Panc1 (cell line): ENCODE data around the gene ZMIZ2. TPM values are rescaled to one million over a fixed set of nuclear protein-coding genes. Genes with fewer than 3 reads are reported as not detected.

ENCODE experiments used
- ATAC-seq: fragments of 200-7000 bp; cut with Tn5 transposase; 2 replicates; pipeline ENCODE4 v1.9.1; 2020; ENCODE audit warnings: mild to moderate bottlenecking, moderate library complexity
- BruUV-seq: library from RNA; stranded (reverse); fragments of 400-500 nt; replicated peaks from 2 replicates; lab custom pipeline; 2021; lab: Mats Ljungman, UMichigan
- CTCF ChIA-PET: fragments of 300-600 bp; sonication (Branson Sonifier 250); formaldehyde crosslinking; loops from one replicate; lab custom pipeline; 2022; ENCODE audit warnings: antibody characterized with exemption; lab: Charles Lee
- POLR2A ChIA-PET: fragments of 300-600 bp; sonication (Branson Sonifier 250); formaldehyde crosslinking; loops from one replicate; lab custom pipeline; 2022; ENCODE audit warnings: antibody characterized with exemption; lab: Charles Lee
- DNase-seq: peaks from one replicate; pipeline ENCODE4 v3.0.0-alpha.2; 2010; ENCODE audit warnings: low read depth, low spot score
- H3K27ac ChIP-seq: 2 replicates; pipeline ENCODE4 v1.5.1; 2011; ENCODE audit warnings: mild to moderate bottlenecking, low read length, inconsistent platforms
- H3K27me3 ChIP-seq: fragments of 200-500 bp; sonication (Bioruptor generic); 2 replicates; pipeline ENCODE4 v1.6.0; 2014; ENCODE audit warnings: low read length, inconsistent platforms; ENCODE audit not compliant: control insufficient read depth, insufficient read depth
- H3K36me3 ChIP-seq: fragments of 200-500 bp; sonication (Bioruptor generic); 2 replicates; pipeline ENCODE4 v1.5.1; 2014; ENCODE audit warnings: inconsistent platforms, mild to moderate bottlenecking, low read length, moderate library complexity; ENCODE audit not compliant: control insufficient read depth, insufficient read depth
- H3K4me1 ChIP-seq: 2 replicates; pipeline ENCODE4 v1.5.1; 2011; ENCODE audit warnings: inconsistent platforms, mild to moderate bottlenecking, low read length, moderate library complexity; ENCODE audit not compliant: control insufficient read depth, insufficient read depth
- H3K4me3 ChIP-seq, 2 experiments: 2 replicates each; pipeline ENCODE4 v1.5.1; 2011 to 2012; ENCODE audit warnings: low read depth in 2 of 2, low read length in 2 of 2, mild to moderate bottlenecking in 2 of 2, inconsistent platforms in 1 of 2, moderate library complexity in 1 of 2
- H3K9me3 ChIP-seq: fragments of 200-500 bp; sonication (Bioruptor generic); 2 replicates; pipeline ENCODE4 v1.5.1; 2014; ENCODE audit warnings: low read depth, mild to moderate bottlenecking, inconsistent platforms, low read length, moderate library complexity; ENCODE audit not compliant: control insufficient read depth, insufficient read depth
- POLR2AphosphoS5 ChIP-seq: IDR thresholded peaks from 2 replicates; pipeline ENCODE4 v1.6.1; 2012; ENCODE audit warnings: mild to moderate bottlenecking, low read depth, low read length, moderate library complexity
- SIN3A ChIP-seq: IDR thresholded peaks from 2 replicates; pipeline ENCODE4 v1.6.1; 2012; ENCODE audit warnings: low read depth, mild to moderate bottlenecking, low read length, moderate library complexity, borderline replicate concordance; ENCODE audit not compliant: insufficient read depth
- TCF7L2 ChIP-seq: IDR thresholded peaks from 2 replicates; pipeline ENCODE4 v1.6.1; 2011; ENCODE audit warnings: mild to moderate bottlenecking, low read depth, low read length, inconsistent platforms
- in situ Hi-C: cut with HindIII; loops from 2 replicates; pipeline ENCODE4 v1.10.0; 2016; ENCODE audit warnings: low sequenced_read_pairs, low pct_unique_long_range_greater_than_20kb
- intact Hi-C: fragments of 100-400 bp; cut with micrococcal nuclease; formaldehyde crosslinking; loops from one replicate; pipeline ENCODE4 v1.10.0; 2022; ENCODE audit not compliant: unreplicated experiment
- total RNA-seq: library from RNA; stranded (reverse); gene quantifications from one replicate; pipeline ENCODE4 v1.2.1, GENCODE V29; 2021; ENCODE audit not compliant: unreplicated experiment
- TF ChIP-seq, protein P1 (sequence below): fragments of 450-650 bp; IDR thresholded peaks from 2 replicates; pipeline ENCODE4 v1.5.1; 2017; ENCODE audit warnings: mild to moderate bottlenecking
- TF ChIP-seq, protein P2 (sequence below), 2 experiments: IDR thresholded peaks; 2 replicates each; pipeline ENCODE4 v1.6.1; 2011 to 2012; ENCODE audit warnings: low read depth in 2 of 2, control low read depth in 1 of 2, low read length in 1 of 2, mild to moderate bottlenecking in 1 of 2, moderate library complexity in 1 of 2; ENCODE audit not compliant: insufficient read depth in 1 of 2

The ZMIZ2 gene
- total RNA-seq, 1 experiment from 2014 or later = 137 TPM

DNA sequence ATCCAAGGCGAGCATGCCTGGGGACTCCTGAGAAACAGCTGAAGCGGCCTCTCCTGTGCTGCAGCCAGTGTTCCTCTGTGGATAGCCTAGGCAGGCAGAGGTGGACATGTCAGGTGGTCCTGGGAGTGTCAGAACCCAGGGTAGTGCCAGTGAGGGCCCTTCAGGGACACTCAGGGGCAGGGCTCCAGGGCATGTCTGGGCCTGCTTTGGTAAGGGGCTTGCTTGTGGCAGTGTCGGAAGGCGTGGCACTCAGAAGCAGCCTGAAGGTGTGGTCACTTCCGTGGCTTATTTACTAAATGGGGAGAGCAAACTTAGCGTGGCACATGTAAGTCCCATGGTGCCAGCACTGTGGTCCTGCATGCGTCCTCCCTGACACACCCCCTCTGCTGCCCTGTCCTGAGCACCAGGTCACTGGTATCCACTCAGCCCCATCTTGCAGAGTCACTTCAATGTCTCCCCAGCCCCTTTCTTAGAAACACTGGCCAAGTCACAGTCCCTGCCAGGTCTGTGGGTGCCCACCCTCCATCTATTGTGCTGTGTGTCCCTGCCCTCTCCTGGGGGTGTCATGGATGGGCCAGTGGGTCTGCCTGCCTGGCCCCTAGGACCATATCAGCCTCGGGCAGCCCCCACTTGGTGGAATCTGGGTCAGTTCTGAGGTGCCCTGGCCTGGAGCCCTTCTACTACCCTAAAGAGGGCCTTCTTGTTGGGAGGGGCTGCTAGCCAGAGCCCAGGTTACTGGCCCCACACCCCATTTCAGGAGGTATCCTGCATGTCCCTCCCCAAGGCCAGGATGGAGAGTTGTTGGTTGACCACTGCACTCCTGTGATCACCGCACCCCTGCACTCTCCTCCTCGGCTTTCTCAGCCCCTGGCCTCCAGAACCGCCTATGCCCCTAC is 6.4 kb downstream of the ZMIZ2 start:
- H3K4me3 ChIP-seq = no peak overlapping the region
- DNase-seq = no peak
- BruUV-seq = no TSS peak
- H3K27me3 ChIP-seq = no peaks in the 10 kb centered on the region
- intact Hi-C loops = loop anchor here (5.0 kb wide), 1 partner anchor 168 kb away; no protein-coding TSS in a partner anchor
- no peak overlapping the region for H3K27ac ChIP-seq
- in situ Hi-C loops = no loop called here
- peaks cover 19% of the 10 kb centered on the region for H3K4me1 ChIP-seq
- no peak for TF ChIP-seq TCF7L2
- TF ChIP-seq, protein P1, sequence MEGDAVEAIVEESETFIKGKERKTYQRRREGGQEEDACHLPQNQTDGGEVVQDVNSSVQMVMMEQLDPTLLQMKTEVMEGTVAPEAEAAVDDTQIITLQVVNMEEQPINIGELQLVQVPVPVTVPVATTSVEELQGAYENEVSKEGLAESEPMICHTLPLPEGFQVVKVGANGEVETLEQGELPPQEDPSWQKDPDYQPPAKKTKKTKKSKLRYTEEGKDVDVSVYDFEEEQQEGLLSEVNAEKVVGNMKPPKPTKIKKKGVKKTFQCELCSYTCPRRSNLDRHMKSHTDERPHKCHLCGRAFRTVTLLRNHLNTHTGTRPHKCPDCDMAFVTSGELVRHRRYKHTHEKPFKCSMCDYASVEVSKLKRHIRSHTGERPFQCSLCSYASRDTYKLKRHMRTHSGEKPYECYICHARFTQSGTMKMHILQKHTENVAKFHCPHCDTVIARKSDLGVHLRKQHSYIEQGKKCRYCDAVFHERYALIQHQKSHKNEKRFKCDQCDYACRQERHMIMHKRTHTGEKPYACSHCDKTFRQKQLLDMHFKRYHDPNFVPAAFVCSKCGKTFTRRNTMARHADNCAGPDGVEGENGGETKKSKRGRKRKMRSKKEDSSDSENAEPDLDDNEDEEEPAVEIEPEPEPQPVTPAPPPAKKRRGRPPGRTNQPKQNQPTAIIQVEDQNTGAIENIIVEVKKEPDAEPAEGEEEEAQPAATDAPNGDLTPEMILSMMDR = no peak
- TF ChIP-seq, protein P2, sequence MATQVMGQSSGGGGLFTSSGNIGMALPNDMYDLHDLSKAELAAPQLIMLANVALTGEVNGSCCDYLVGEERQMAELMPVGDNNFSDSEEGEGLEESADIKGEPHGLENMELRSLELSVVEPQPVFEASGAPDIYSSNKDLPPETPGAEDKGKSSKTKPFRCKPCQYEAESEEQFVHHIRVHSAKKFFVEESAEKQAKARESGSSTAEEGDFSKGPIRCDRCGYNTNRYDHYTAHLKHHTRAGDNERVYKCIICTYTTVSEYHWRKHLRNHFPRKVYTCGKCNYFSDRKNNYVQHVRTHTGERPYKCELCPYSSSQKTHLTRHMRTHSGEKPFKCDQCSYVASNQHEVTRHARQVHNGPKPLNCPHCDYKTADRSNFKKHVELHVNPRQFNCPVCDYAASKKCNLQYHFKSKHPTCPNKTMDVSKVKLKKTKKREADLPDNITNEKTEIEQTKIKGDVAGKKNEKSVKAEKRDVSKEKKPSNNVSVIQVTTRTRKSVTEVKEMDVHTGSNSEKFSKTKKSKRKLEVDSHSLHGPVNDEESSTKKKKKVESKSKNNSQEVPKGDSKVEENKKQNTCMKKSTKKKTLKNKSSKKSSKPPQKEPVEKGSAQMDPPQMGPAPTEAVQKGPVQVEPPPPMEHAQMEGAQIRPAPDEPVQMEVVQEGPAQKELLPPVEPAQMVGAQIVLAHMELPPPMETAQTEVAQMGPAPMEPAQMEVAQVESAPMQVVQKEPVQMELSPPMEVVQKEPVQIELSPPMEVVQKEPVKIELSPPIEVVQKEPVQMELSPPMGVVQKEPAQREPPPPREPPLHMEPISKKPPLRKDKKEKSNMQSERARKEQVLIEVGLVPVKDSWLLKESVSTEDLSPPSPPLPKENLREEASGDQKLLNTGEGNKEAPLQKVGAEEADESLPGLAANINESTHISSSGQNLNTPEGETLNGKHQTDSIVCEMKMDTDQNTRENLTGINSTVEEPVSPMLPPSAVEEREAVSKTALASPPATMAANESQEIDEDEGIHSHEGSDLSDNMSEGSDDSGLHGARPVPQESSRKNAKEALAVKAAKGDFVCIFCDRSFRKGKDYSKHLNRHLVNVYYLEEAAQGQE (IDR thresholded peaks at IDR 0.05; ENCODE audit: insufficient read depth in 1 of 2, low read depth in 2 of 2, low read length in 1 of 2) = no peak
- TF ChIP-seq SIN3A = no peak
- no peak for TF ChIP-seq POLR2AphosphoS5
- ChIA-PET POLR2A (no interaction called here), CTCF (no interaction called here)
- H3K36me3 ChIP-seq = no peaks in the 10 kb centered on the region; the same call in 1 of the 2 replicates
- H3K9me3 ChIP-seq = no peaks in the 10 kb centered on the region
- peak; percentile 11; the same call in 1 of the 2 replicates for ATAC-seq

DNA sequence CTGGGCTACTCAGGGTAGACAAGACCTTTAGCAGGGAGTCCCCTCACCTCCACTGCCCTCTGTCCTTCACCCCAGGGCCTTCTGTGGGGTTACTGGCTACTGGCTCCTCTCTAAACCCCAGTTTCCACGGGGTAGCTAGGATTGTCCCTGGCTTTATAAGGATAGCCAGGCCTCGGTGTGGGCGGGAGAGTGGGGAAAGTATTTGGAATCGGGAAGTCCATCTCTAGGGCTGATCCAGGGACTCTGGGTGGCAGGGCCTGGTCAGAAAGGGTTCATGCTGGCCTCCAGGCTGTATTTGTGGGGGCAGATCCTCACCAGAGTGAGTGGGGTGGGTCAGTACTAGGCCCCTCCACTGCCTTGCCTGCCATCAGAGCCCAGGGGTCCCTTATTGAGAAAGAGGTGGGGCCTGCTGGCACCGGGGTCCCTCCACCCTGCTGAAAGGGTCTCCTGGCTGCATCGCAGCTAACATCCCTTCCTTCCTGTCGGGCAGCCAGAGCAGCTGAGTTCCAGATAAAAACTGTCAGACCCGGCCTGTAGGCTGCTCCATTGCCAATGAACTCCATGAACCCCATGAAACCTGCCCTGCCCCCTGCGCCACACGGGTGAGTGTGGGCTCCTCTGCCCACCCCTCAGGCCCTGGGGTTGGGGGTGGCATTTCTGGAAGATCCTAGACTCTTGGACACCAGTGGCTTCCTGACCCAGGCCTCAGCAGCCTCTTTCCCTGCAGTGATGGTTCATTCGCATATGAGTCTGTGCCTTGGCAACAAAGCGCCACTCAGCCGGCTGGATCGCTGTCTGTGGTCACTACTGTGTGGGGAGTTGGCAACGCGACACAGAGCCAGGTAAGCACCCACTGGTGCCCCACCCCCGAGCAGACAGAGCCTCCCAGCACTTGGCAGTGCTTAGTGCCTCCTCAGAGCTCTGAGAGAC is 7.3 kb downstream of the ZMIZ2 start:
- no peak for DNase-seq
- H3K4me3 ChIP-seq = no peak overlapping the region
- H3K27me3 ChIP-seq = no peaks in the 10 kb centered on the region
- intact Hi-C loops (no loop called here), in situ Hi-C loops (no loop called here)
- no peaks in the 10 kb centered on the region for H3K9me3 ChIP-seq
- no peak for ATAC-seq
- ChIA-PET CTCF (no interaction called here), POLR2A (no interaction called here)
- TF ChIP-seq POLR2AphosphoS5 (no peak; the same call in 1 of the 2 replicates), TCF7L2 (no peak), SIN3A (no peak)
- TF ChIP-seq, protein P1 = no peak
- TF ChIP-seq, protein P2 (IDR thresholded peaks at IDR 0.05; ENCODE audit: insufficient read depth in 1 of 2, low read depth in 2 of 2, low read length in 1 of 2) = no peak
- no TSS peak for BruUV-seq
- no peak overlapping the region for H3K27ac ChIP-seq
- no peaks in the 10 kb centered on the region; the same call in 1 of the 2 replicates for H3K36me3 ChIP-seq
- H3K4me1 ChIP-seq = peaks cover 10% of the 10 kb centered on the region
